ENCODE measurements around the gene SF1.

SF1 gene

DNA sequence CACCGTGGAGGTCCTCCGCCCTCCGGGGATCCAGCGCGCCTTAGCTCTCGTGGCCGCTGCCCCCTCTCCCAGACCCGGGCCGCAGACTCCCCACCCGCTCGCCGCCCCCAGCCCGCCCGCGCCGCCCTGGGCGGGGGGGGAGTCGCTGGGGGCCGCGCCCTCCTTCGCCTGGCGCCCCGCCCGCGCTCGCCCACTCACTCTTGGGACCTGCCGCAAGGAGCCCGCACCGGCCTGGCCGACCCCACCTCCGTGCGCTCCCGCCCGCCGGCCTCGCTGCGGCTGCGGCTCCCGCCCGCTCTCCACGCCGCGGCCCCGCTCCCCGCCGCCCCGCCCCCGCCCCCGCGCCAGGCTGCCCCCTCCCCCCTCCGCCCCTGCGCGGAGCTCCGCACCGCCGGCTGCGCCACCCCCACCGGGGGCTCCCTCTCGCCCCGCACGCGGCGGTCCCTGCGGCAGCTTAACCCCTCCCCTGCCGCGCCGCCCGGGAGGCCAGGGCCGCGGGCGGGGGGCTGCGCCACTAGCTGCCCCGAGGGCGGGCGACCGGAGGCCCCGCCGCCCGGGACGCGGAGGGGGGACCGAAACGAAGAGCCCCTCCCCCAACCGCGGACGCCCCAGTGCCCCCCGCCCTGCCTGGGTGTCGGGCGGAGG, 33.7 kb downstream of the SF1 start:
- DNase-seq, result no peak

DNA sequence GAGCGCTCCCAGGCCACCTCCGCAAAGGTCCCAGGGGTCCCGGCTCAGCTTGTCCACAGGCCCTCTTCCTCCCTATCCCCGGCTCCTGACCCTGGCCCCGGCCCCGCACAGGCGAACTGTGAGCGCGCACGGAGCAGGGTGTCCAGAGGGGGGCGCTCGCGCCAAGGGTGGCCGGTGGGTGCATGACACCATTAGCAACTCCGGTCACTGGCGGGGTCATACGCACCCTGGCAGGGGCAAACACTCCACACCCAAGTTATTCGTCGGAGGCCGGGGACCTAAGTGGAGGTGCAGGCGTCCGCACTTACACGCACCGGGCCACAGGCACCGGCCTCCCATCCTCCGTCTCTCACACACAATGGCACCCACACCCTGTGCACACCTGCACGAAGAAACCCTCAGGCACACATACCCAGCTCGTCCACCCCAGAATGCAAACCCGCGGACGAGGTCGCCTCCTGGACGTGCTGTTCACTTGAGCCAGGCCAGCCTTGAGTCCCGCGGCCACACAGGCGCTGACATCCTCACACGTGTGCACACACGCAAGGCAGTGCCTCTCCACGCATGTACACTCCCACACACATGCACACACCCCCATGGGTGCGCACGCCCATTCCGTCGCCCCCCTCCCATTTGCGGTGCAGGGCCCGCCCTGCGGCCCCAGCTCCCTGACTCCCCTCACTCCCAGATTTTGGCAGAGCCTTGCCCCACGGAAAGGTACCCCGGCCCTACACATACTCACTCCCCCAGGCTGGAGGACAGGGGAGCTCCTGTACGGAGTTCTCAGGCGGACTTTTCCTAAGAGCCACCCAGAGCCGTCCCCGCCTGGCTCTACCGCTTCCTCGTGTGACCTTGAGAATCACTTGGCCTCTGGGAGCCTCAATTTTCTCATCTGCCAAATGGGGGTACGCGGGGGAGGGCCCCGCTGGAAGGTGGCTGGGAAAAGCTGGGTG, 34.5 kb downstream of the SF1 start, which contains the start of gene RASGRP2:
RASGRP2 (minus strand) TSS at position 552 of the 953 bp plus-strand sequence. CDS start 1,276 bp downstream, outside the sequence.
- peak; percentile 82 for DNase-seq

DNA sequence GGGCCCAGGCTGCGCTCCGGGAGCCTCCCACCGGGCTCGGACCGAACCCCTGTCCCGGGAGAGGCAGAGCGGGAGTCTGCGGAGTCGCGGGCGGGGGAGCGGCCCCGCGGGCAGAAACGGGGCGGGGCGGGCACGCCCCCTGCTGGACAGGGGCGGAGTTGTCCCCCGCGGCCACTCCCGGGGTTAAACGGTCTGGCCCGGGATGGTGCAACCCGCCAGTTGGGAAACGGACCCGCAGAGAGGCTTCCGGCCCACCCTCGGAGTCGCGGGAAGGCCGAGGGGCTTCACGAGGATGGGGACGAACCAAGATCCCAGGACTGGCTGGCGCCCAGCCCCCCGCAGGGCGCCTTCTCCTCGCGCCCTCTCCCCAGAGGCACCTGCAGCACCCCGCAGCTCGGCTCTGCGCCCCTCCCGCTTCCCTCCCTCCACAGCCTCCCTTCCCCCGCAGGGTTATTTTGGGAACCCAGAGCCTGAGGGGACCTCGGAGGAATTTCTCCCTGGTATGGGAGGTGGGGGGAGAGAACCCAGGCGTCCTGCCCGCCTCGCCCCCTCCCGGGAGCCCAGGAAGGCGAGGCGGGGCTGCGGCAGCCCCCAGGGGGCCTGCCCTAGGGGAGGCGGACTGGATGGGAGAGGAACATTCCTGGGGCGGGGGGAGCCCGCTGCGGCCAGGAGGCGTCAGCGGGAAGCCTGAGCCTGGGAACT, 35.3 kb downstream of the SF1 start:
- DNase-seq, result peak; percentile 82

DNA sequence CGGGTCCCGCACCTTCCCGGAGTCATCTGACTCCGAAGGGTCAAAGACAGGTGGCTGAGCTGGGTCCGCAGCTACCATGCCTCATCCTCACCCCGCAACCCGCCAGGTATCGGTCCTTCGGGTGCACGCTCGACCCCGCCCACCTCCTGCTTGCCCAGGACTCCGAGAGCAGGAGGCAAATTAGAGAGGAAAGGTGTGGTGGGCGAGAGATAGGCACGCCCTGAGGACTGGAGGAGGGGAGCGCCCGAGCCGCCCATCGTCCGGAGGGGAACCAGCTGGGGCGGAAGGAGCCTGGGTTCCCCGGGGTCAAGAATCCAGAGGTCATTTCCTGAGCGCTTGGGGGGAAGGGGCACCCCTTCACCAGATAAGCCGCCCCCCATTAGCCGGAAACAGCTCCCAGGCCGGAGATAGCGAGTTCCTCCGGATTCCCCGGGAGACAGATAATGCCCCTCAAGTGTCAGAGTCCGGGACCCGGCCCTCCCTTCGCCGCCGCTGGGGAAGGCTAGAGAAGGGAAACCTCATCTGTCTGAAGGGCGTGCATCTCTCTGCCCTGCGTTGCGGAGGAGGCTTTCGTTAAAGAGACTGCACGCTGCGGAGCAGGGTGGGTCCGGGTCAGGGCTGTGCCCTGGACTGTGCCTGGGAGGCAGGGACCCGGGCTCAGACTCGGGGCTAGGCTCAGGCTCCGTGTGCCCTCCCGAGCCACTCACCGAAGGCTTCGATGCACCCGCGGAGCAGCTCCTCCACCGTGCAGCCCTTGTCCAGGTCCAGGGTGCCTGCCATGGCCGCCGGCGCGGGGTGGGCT, 36.1 kb downstream of the SF1 start:
- DNase-seq, result peak; percentile 23

DNA sequence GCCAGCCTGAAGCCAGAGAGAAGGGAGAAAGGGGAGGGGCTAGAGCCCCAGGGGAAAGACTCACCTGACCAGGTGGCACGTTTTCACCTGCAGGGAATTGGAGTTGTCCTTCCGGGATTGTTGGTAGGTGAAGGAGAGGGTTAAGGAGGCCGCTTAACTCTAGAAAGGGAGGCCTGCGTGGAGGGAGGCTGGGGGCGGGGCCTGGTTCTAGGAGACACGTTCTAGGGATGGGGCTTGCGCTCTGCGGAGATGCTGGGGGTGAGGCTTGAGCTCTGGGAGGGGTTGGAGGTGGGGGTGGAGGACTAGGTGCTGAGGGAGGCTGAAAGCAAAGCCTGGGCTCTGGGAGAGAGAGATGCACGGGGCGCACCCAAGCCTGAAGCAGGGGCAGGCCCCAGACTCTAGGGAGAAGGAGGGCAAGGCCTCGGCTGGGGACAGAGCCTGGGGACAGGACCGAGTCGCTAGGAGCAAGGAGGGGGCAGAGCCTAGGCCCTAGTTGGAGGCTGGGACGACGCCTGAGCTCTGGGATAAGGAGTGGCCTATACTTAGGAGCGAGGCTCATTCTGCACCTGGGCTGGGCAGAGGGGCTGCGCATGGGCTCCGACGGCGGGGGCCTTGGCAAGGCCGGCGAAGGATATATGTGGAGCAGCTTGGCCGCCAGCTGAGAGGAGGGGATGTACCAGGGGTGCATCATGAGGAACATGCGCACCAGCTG, 36.8 kb downstream of the SF1 start:
- DNase-seq, result no peak

DNA sequence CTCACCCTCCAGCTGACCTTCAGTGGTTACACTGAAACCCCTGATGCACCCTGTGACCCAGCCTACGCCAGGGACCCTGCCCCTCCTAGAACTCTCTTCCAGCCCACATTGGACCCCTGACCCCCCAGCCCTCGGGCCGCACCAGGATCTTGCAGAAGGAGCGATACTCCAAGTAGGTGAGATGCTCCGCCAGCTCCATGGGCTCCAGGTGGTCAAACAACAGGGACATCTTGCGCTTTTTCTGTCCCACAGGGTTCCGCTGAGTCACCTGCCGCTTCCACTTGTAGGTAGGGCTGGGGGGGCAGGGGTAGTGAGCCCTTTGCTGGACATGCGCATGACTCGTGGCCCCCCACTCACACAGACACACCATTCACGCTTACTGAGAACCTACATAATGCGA, 38.5 kb downstream of the SF1 start:
- DNase-seq, result no peak

DNA sequence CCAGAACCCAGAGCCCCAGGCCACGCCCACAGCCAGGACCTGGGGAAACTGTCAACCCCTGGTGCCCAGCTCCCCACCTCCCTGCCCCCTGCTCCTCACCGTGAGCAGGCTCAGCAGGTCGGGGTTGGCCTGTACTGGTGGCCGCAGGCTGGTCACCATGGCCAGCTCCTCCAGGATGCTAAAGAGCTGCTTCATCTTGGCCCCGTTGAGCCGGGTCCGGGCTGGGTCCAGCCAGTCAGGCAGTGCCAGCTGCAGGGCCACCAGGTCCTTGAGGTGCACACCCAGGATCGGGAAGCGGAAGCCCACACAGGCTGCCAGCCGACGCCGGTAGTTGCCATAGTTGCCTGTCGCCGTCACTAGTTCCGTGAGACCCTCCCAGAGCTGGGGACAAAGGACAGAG, 41.7 kb downstream of the SF1 start:
- no peak for DNase-seq

DNA sequence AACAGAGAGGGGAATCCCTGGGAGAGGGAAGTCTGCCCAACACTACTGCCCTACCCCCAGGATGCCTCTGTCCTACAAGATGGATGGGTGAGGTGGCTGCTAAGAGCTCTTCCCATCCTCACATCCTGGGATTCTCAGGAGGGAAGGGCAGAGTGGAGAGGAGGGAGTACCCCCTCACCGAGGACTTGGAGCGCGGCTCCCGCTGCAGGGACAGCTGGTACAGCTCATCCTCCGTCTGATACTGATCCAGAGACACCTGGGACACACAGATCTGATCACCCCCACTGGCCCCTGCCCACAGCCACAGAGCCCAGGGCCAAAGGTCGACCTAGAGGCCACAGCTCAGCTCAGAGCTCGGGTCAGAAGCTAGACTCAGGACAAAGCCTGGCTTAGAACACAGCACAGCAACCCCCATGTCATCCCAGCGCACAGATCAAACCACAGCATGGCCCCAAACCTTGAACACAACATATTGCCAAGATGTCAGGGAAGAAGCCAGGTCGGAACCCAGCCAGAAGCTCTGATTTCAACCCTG, 42.5 kb downstream of the SF1 start:
- no peak for DNase-seq

DNA sequence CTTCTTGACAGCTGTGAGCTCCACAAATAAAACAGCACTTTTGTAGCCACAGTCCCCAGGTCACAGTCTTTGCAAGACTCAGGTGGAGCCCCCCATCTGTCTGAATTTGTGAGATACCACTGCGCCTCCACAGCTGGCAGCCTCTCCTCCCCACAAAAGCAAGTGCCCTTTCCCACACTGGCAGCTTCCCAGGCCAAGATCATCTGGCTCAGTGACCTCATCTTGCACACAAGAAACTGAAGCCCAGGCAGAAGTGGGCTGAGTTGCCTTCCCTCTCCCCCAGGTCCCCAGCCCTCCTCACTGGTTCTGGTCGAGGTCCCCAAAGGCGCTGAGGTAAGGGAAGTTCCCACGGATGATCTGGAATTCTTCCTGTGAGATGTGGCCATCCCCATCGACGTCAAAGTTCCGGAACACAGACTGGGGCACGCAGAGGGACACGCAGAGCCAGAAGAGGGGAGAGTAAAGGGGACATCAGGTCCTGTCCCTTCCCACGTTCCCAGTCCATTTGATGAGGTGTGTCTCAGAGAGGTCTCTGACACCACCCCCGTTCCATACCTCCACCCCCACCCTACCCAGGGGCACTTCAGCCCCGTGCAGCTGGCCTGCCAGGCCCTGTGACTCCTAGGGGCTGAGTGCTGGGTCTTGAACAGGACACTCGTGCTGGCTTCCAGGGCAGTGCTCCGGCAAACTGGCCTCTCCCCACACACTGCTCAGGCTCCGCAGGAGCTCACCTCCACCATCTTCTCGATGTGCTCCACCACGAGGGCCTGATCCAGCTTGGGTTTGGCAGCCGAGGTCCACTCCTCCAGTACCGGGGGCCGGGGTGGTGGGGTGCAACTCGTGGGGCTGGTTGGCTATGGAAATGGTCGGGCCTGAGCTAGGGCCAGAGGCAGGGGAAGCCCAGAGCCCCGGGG, 43.3 kb downstream of the SF1 start:
- DNase-seq, result no peak

DNA sequence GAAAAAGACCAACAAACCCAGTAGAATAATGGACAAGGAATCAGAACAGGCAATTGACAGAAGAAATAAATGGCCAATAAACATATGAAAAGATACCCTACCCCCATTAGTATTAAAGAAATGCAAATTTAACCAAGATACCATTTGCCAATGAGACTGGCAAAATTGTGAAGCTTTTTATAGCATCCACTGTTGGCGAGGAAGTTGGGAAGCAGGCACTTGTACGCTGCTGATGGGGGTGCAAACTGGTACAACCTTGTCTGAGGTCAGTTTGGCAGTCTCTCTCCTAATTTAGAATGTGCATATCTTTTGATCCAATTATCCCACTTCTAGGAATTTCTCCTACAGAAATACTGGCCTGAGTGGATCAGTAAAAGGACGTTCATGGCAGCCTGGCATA, 46.7 kb downstream of the SF1 start:
- DNase-seq, result no peak

DNA sequence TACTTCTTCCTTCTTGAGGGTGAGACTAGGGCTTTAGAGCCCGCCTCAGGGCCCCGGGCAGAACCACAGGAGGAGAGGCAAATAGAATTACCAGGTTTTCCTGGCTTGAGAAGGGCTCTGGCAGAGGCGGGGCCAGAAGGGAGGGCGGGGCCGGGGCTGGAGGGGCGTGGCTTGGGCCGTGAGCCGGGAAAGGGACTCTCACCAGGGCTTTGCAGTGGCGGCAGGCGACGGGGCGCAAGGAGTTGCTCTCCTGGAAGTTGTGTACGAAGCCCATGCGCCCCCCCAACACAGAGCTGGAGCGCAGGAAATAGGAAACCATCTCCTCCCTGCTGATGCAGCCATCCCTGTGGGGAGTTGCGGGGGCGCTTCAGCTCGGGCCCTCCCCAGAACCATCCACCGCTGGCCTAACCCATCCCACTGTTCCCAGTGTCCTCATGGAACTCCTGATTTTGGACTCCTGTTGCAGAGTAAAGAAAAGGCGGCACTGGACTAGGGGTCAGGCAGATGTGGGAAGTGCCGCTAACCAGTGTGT, 48.4 kb downstream of the SF1 start:
- no peak for DNase-seq

DNA sequence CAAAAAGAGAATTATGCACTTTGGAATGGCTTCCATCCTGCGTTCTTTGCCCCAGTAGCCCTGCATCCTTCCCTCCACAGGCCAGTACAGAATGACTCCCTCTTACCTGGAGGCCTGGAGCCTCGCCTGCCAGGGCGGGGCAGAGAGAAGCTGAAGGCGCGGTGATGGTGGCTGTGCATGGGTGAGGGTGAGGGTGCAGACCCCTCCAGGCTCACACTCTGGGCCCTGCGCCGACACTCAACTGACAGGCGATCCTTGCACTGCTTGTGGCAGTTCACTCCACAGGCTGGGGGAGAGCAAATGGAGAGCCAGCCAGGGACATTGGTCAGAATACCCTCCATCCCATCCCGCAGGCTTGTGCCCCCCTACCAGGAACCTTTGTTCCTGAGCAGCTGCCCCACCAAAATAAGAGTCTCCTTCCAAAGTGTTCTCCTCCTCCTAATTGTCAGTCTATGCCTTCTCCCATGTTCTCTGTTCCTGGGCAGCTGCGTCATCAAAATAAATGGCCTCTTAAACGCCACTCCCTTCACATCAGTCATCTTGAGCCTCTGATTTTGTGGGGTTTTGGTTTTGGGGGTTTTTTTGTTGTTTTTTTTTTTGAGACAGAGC, 49.5 kb downstream of the SF1 start:
- no peak for DNase-seq

DNA sequence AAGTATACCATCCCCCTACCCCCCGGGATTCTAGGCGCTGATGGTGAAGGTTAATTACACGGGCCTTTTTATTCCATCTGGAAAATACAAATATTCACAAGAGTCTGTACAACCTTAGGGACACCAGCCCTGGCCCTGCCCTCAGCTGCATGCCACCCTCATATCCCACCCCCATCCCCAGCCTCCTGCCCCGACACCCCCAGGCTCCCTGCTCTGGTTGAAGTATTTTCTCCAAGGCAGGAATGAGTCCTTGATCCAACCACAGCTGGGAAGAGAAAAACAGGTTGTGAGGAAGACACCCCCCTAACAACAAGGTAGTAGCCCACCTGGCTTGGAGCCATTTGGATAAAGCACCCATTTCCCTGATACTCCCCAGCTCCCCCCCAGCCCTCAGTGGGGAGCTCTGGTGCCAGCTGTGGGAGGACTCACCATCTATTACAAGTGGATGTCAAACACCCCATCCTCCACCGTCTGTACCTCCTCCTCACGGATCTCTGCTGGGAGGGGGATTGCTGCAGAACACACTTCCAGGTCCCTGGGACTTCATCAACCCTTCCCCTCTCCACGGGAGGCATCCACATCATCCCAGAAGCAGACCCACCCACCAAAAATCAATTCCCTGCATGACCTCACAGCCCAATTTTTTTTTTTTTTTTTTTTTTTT, 51.3 kb downstream of the SF1 start:
- no peak for DNase-seq

DNA sequence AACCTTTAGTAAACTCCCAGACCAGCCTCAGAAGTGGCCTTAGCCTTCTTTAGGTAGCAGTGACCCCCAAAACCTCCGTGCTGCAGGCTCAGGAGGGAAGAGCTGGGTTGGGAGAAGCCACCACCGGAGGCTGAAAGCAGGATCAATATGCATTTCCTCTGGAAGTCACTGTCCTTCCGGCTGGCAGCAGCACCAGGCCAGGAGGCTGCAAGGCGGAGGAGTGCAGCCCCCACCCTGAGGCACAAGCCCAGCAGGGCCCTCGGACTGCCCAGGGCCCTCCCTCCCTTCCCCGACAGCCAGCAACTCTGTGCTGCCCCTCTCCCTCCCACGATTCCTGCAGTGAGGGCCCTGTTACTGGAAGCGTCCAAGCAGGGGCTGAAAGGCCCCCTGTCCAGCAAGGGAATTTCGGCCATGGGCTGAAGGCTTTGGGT, 52.1 kb downstream of the SF1 start:
- no peak for DNase-seq

DNA sequence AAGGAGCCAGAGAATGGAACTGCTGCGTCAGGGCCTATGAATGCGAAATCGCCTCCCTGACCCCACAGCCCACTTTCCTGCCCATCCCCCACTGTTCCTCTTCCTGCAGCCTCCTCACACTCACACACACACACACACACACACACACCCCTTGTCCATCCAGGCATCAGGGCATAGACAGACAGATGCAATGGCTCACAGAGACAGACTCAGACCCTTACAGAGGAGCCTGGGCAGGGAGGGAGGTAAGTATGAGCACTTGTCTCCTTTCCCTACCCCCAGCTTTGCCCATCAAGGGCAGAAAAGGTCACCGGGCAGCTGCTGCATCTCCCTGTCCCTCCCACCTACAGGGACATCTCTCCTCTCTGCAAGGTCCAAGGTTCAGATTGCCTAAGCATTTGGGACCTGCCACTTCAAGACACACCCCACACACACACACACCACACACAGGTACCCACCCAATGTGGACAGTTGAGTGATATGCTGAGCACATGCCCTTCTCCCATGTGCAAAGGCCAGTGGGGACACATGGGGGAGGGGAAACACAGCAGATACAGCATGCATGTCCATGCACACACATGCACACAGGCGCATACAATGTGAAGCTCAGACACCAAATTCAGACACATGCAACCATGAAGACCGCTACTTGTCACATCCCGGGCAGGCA, 53.3 kb downstream of the SF1 start:
- DNase-seq, result no peak

DNA sequence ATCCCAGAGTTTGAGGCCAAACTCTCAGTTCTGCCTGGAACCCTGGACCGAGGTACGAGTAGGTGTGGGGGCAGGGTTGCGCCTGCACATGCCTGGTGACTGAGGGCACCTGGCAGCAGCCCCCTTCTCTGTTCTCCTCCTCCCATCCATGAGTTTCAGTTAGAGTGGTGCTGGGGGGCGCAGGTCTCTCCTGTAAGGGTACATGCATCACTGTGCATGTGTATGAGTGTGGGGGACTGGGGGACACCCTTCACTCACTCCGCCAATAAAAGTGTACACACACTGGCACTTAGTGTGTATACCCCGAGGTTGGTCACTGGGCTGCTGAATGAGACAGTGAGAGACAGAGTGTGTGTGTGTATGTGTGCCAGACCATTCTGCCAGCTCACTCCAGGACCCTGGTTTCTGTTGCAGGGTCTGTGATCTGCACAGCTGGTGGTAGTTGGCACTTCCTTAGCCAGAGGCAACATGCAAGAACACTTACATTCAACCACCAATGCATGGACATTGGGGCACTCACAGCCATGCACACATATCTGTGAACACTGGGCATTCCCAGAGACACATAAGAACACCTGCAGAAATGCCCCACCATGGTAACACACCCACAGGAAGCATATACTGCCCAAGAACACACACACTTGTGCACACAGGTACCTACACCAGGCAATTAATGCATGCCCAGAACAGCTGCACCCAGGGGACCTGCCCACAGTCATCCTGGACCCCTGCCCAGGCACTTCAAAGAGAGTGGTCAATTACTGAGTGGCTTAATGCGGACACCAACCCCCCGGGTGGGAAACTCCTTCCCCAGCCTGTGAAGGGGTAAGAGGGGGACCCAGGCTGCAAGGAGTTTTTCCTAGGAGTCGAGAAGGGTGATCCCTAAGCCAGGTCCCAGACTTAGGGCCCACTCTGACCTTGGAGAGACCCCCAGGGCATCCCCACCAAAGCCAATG, 54.2 kb downstream of the SF1 start:
- DNase-seq, result no peak

DNA sequence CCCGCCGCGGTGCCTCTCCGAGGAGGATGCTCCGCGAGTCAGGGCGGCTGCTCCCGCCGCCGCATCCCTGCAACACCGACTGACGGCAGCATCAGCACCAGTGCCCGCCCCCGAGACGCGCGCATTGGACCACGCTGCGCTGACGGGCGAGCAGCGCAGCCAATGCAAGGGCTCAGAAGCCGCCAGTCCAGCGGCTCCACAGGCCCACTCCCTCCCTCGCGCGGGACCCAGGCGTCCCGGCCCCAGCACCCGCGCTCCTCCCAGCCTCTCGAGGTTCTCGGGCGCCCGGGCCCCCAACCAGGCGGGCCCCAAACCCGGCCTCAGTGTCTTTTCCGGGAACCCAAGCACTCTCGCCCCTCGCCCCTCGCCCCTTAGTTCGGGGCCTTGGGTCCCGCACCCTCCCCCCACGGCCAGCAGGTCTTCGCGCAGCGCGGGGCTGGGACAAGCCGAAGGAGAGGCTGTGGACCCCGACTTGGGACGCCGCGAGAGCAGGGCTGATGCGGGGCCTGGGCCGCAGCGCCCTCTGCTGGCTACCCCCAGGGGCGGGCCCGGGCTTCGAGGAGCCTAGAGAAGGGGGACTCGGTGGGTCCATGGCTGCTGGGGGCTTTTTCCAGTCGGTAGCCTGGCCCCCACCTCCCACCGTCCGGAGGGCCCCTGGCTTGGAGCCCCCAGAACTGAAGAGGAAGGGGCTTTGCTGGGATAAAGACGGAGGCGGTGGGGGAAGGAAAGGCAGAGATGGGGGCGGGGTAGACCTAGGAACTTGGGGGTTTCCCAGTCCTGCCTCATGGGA, 55.0 kb downstream of the SF1 start, which contains the start of gene NRXN2:
NRXN2 (minus strand) TSS at position 81 of the 790 bp plus-strand sequence. CDS start 9,498 bp downstream, outside the sequence.
- DNase-seq, result no peak

Measured in GF-D8 (cell line).